ENCODE measurements around the gene HORMAD1. TPM values are rescaled to one million over a fixed set of nuclear protein-coding genes. Genes with fewer than 3 reads are reported as not detected.
"Not testable (repeated sequence)": the region's sequence is repeated elsewhere in the genome, so short reads cannot be mapped to it uniquely, and the experiment has no call there.

Gene HORMAD1
- total RNA-seq, 1 experiment from 2014 or later: not detected

DNA sequence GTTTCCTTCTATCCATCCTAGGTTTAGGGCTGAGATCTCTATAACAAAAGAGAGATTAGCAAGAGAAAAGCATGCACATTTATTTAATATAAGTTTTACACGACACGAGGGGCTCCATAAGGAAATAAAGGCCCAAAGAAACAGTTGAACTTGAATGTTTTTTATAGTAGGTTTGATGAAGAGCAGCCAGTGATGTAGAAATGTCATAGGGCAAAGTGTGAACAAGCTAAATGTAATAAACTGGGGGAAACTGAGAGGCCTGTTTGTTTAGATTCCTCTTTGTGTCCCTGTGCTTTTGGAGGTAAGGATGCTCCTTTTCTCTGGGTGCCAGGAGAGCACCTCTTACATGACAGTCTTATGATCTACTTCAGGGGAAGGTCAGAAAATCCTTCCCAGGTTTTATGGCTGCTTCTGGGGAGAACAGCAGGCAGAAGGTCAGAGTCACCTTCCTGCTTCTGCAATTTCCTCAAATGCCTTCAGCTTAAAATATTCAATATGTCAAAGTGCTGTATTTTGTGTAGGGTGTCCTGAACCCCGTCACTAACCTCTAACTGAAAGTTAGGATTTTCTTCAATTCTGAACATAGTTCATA, 9.5 kb upstream of the HORMAD1 start:
- no peak for DNase-seq (ENCODE audit: low read depth in 1 of 2, low spot score in 2 of 2)
- H3K27ac ChIP-seq: no peak overlapping the region
- no peaks in the 10 kb centered on the region for H3K9me3 ChIP-seq (replicated peaks)
- H3K4me3 ChIP-seq: no peak overlapping the region
- no peaks in the 10 kb centered on the region for H3K36me3 ChIP-seq
- H3K4me1 ChIP-seq (replicated peaks): no peaks in the 10 kb centered on the region
- H3K27me3 ChIP-seq (replicated peaks): no peaks in the 10 kb centered on the region

DNA sequence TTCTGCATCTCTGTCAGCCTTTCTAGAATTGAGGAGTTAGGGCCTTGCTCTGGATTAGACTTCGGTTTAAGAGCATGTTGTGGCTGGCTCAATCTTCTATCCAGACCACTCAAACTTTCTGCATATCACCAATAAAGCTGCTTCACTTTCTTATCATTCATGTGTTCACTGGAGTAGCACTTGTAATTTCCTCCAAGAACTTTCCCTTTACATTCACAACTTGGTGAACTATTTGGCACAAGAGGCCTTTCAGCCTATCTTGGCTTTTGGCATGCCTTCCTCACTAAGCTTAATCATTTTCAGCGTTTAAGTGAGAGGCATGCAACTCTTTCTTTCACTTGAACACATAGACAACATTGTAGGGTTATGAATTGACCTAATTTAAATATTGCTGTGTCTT, 3.6 kb upstream of the HORMAD1 start:
- H3K4me3 ChIP-seq: no peak overlapping the region
- H3K27ac ChIP-seq: no peak overlapping the region
- no peaks in the 10 kb centered on the region for H3K4me1 ChIP-seq (replicated peaks)
- no peaks in the 10 kb centered on the region for H3K27me3 ChIP-seq (replicated peaks)
- no peak for DNase-seq (ENCODE audit: low read depth in 1 of 2, low spot score in 2 of 2)
- H3K9me3 ChIP-seq (replicated peaks): 0 out of 2 replicates have a peak, but pooled peaks cover 3% of the 10 kb centered on the region
- no peaks in the 10 kb centered on the region for H3K36me3 ChIP-seq

DNA sequence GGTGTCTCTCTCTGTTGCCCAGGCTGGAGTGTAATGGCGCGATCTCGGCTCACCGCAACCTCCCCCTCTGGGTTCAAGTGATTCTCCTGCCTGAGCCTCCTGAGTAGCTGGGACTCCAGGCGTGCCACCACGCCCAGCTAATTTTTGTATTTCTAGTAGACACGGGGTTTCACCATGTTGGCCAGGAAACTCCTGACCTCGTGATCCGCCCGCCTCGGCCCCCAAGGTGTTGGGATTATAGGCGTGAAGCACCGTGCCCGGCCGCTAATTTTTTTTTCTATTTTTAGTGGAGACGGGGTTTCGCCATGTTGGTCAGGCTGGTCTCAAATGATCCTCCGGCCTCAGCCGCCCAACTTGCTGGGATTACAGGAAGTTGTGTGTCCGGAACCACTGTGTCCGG, 597 bp downstream of the HORMAD1 start:
- no peak for DNase-seq (ENCODE audit: low read depth in 1 of 2, low spot score in 2 of 2)
- no peaks in the 10 kb centered on the region for H3K27me3 ChIP-seq (replicated peaks)

GRCh38 chr1:150718225-150718891, 2.3 kb downstream of the HORMAD1 start:
- H3K27ac ChIP-seq: no peak overlapping the region
- no peak for DNase-seq (ENCODE audit: low read depth in 1 of 2, low spot score in 2 of 2)
- H3K27me3 ChIP-seq (replicated peaks): no peaks in the 10 kb centered on the region
- no peaks in the 10 kb centered on the region for H3K4me1 ChIP-seq (replicated peaks)
- no peak overlapping the region for H3K4me3 ChIP-seq
- no peaks in the 10 kb centered on the region for H3K36me3 ChIP-seq
- no peaks in the 10 kb centered on the region for H3K9me3 ChIP-seq (replicated peaks)

More for the DNA sequence above, 597 bp downstream of the HORMAD1 start:
- H3K9me3 ChIP-seq (replicated peaks): 0 out of 2 replicates have a peak, but pooled peaks cover 3% of the 10 kb centered on the region
- H3K27ac ChIP-seq: no peak overlapping the region
- H3K4me1 ChIP-seq (replicated peaks): no peaks in the 10 kb centered on the region
- H3K4me3 ChIP-seq: no peak overlapping the region
- H3K36me3 ChIP-seq: no peaks in the 10 kb centered on the region

DNA sequence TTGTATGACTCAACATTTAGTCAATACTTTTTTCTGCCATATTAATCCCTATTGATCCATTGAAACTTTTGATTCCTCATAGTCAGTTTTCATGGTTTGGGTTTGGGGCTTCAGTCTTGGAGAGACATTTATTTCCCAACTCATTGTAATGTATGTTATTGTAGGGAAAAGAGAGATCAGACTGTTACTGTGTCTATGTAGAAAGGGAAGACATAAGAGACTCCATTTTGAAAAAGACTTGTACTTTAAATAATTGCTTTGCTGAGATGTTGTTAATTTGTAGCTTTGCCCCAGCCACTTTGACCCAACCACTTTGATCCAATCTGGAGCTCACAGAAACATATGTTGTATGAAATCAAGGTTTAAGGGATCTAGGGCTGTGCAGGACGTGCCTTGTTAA, 11.7 kb downstream of the HORMAD1 start:
- H3K36me3 ChIP-seq; H3K27me3 ChIP-seq (replicated peaks); H3K27ac ChIP-seq; H3K4me3 ChIP-seq; DNase-seq (ENCODE audit: low read depth in 1 of 2, low spot score in 2 of 2); H3K4me1 ChIP-seq (replicated peaks); H3K9me3 ChIP-seq (replicated peaks): not testable (repeated sequence)

DNA sequence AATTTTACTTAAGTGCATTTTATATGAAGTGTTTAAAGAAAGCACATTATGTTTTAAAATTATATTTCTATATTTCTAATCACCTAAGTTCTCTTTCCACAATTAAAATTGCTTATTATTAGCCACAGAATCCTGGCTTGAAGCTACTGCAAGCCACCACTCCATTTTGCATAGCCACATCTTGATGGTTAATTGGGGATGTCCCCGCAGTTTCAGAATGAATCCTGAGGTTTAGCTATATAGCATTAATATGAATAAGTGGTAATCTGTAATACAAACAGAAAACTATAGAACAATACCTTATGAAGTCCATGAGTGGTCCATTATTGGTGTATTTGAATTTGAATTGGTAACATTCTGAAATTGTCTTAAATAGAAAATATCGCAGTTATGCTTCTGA, 12.1 kb downstream of the HORMAD1 start:
- H3K27ac ChIP-seq: no peak overlapping the region
- H3K4me3 ChIP-seq: no peak overlapping the region
- no peaks in the 10 kb centered on the region for H3K36me3 ChIP-seq
- no peaks in the 10 kb centered on the region for H3K4me1 ChIP-seq (replicated peaks)
- H3K27me3 ChIP-seq (replicated peaks): no peaks in the 10 kb centered on the region
- no peak for DNase-seq (ENCODE audit: low read depth in 1 of 2, low spot score in 2 of 2)
- H3K9me3 ChIP-seq (replicated peaks): no peaks in the 10 kb centered on the region

- no peak for DNase-seq (ENCODE audit: low read depth in 1 of 2, low spot score in 2 of 2)
- H3K9me3 ChIP-seq (replicated peaks): no peaks in the 10 kb centered on the region
- no peak overlapping the region for H3K4me3 ChIP-seq
- no peaks in the 10 kb centered on the region for H3K36me3 ChIP-seq
- no peaks in the 10 kb centered on the region for H3K27me3 ChIP-seq (replicated peaks)
- no peaks in the 10 kb centered on the region for H3K4me1 ChIP-seq (replicated peaks)
- no peak overlapping the region for H3K27ac ChIP-seq
Measured at GRCh38 chr1:150706091-150706490, 14.6 kb downstream of the HORMAD1 start.

DNA sequence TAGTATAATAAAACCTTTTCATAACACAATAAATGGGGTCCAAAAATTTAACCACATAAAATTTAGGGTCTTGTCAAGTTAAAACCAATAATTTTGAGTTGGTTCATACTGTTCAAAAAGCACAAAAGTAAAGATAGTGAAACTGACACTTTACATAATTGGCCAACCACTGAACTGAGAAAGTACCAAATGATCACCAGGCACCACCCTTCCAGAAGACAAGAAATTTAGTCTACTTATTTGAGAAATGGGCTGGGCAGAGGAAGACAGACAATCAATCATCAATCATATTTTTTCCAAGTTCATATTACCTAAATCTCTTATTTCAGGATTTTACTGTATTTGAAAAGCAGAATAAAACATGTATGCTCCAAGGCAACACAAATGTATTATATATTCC, 17.3 kb downstream of the HORMAD1 start:
- Histone ChIP-seq H3K27me3 (replicated peaks) (no peaks in the 10 kb centered on the region), H3K4me3 (no peak overlapping the region), H3K36me3 (no peaks in the 10 kb centered on the region), H3K9me3 (replicated peaks) (no peaks in the 10 kb centered on the region), H3K27ac (no peak overlapping the region), H3K4me1 (replicated peaks) (no peaks in the 10 kb centered on the region)
- DNase-seq (ENCODE audit: low read depth in 1 of 2, low spot score in 2 of 2): no peak

DNA sequence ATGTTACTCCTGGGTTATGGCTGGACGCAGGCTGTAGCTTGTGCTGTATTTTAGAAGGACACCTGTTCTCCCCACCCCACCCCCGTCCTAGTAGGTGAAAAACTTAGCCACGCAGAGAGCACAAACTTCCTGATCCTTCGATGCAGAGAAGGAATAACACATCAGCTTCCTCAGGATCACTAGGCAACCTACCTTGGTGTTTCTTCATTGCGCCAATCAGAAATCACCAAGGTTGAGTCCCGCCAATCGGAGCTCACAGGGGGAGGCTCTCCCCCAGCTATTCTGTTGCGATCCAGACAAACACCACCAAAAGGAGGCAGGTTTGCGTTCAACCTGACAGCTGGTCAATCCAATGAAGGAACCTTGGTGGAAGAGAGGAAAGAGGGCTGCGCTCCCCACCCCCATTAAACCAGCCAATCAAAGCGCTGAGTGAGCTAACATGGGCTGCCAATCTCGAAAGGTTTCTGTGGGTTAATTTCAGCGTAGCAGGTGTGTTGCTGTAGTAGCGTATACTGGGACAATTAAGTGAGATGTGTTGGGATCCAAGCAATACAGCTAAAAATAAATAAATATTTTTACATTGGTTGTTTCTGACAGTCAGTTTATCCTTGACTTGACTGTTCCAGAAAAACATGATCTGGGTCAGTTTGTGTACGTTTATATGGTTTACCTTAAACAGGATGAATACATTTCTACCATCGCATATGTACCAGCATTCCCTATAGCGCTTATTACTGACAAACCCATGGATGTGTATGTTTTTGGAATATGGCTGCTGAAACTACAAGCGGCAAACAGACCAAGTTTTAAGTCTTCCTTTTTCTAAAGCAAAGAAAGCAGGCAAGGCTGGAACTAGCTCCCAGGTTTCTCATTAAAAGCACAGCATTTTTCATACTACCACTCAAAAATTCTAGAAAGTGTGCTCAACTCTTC, 23.4 kb downstream of the HORMAD1 start, which contains the start of gene GOLPH3L:
Gene GOLPH3L (minus strand): TSS at position 160 of the 933 bp plus-strand sequence. CDS start 2,316 bp downstream, outside the sequence.
- H3K27me3 ChIP-seq (replicated peaks): no peaks in the 10 kb centered on the region
- DNase-seq (ENCODE audit: low read depth in 1 of 2, low spot score in 2 of 2): peak; percentile 95
- H3K27ac ChIP-seq: no peak within 1 kb of the TSS; the same call in 1 of the 2 replicates
- H3K36me3 ChIP-seq: peaks cover 11% of the 10 kb centered on the region
- no peaks in the 10 kb centered on the region for H3K4me1 ChIP-seq (replicated peaks)
- peak within 1 kb of the TSS; percentile 49 for H3K4me3 ChIP-seq
- H3K9me3 ChIP-seq (replicated peaks): no peaks in the 10 kb centered on the region

DNA sequence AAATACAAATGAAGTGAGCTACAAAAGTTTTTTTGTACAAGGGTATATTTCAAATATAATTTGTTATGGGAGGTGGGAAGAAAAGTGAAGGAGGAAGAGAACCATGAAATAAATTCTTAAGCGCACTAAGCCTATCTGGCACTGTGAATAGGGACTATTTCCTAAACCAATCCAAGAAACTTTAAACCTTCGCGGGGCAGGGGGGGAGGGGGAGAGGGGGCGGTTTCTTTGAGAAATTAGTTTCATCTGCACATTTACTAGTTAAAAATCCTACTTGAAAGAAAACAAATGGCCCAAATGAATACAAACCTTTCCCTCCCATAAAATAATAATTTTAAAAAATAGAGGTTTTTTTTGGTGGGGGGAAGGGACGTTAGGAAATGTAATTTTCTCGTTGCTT, 24.1 kb downstream of the HORMAD1 start:
- no peaks in the 10 kb centered on the region for H3K9me3 ChIP-seq (replicated peaks)
- peak overlapping the region; percentile 49 for H3K4me3 ChIP-seq
- peaks cover 11% of the 10 kb centered on the region for H3K36me3 ChIP-seq
- no peaks in the 10 kb centered on the region for H3K27me3 ChIP-seq (replicated peaks)
- H3K27ac ChIP-seq: no peak overlapping the region; the same call in 1 of the 2 replicates
- DNase-seq (ENCODE audit: low read depth in 1 of 2, low spot score in 2 of 2): no peak
- H3K4me1 ChIP-seq (replicated peaks): no peaks in the 10 kb centered on the region

DNA sequence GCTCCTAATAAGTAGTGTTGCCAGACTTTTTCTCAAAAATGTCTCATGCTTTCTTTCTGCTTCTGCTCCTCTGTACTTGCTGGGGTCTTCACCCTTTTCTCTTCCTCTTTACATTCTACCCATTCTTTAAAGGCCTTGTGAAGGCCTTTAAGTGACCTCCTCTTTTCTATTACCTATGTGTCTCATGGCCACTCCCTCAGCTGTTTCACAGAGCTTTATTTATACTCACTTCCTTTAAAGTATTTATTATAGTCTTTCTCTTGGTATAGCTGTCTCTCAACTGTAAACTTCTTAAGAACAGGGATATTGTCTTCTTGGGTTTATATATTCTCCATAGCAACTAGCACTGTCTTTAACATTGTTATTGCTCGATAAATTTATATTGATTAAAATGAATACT, 24.5 kb downstream of the HORMAD1 start:
- Histone ChIP-seq H3K36me3 (peaks cover 11% of the 10 kb centered on the region), H3K4me3 (peak overlapping the region; percentile 49), H3K27me3 (replicated peaks) (no peaks in the 10 kb centered on the region), H3K27ac (no peak overlapping the region), H3K4me1 (replicated peaks) (no peaks in the 10 kb centered on the region), H3K9me3 (replicated peaks) (no peaks in the 10 kb centered on the region)
- peak in 1 of 2 experiments; percentile 2 for DNase-seq (ENCODE audit: low read depth in 1 of 2, low spot score in 2 of 2)

GRCh38 chr1:150695561-150695960, 25.1 kb downstream of the HORMAD1 start:
- Histone ChIP-seq H3K27ac (no peak overlapping the region), H3K36me3 (peaks cover 11% of the 10 kb centered on the region), H3K9me3 (replicated peaks) (no peaks in the 10 kb centered on the region), H3K4me3 (no peak overlapping the region), H3K4me1 (replicated peaks) (no peaks in the 10 kb centered on the region), H3K27me3 (replicated peaks) (no peaks in the 10 kb centered on the region)
- DNase-seq (ENCODE audit: low read depth in 1 of 2, low spot score in 2 of 2): no peak

GRCh38 chr1:150692720-150693119, 28.0 kb downstream of the HORMAD1 start:
- Histone ChIP-seq H3K4me1 (replicated peaks) (no peaks in the 10 kb centered on the region), H3K9me3 (replicated peaks) (no peaks in the 10 kb centered on the region), H3K27me3 (replicated peaks) (no peaks in the 10 kb centered on the region), H3K36me3 (peaks cover 13% of the 10 kb centered on the region), H3K4me3 (no peak overlapping the region), H3K27ac (no peak overlapping the region)
- no peak for DNase-seq (ENCODE audit: low read depth in 1 of 2, low spot score in 2 of 2)

GRCh38 chr1:150688763-150689162, 31.9 kb downstream of the HORMAD1 start:
- no peaks in the 10 kb centered on the region for H3K9me3 ChIP-seq (replicated peaks)
- H3K27me3 ChIP-seq (replicated peaks): no peaks in the 10 kb centered on the region
- peaks cover 15% of the 10 kb centered on the region for H3K36me3 ChIP-seq
- no peak overlapping the region for H3K27ac ChIP-seq
- H3K4me1 ChIP-seq (replicated peaks): no peaks in the 10 kb centered on the region
- DNase-seq (ENCODE audit: low read depth in 1 of 2, low spot score in 2 of 2): no peak
- H3K4me3 ChIP-seq: no peak overlapping the region

All from SJSA1 (cell line).